Ammon's horn (tissue), 1 donor: ENCODE data around the gene ITGB2.
"Not testable (repeated sequence)": the region's sequence is repeated elsewhere in the genome, so short reads cannot be mapped to it uniquely, and the experiment has no call there.

ENCODE experiments used
- DNase-seq: peaks from one replicate; pipeline ENCODE4 v3.0.0-alpha.2; 2016; ENCODE audit warnings: low spot score

Gene ITGB2

DNA sequence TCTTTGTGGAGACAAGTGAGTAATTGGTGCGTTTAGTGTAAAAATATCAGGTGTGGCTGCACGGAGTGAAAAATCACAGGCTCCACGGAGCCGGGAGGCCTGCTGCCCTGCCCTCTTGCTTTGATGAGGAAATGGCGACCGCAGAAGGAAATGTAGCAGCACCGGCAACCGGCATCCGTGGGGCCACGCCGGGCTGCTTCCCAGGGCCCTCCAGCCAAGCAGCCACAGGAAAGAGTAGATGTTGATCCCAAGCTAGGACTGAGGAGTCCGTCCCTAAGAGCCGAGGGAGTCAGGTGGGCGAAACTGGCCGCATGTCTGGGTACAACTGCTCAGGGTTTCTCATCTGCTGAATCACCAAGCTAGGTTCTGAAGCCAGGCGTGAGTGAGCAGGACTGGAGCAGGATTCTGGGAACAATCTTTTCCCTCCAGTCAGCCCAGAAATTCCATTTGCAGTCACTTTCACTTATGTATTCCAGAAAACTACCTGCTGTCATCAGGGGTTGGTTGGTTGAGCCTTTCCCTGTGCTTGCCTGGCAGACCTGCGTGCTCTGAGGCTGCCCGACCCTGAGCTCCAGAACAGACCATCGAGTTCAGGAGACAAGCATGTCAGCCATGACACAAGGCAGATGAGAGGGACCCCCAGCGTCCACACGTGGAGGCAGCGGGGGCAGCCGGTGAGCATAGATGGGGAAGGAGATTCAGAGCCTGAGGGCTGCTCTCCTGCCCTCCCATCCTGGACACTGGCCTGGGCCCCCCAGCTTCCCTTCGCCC lies 5.8 kb upstream of the ITGB2 start:
- no peak for DNase-seq

DNA sequence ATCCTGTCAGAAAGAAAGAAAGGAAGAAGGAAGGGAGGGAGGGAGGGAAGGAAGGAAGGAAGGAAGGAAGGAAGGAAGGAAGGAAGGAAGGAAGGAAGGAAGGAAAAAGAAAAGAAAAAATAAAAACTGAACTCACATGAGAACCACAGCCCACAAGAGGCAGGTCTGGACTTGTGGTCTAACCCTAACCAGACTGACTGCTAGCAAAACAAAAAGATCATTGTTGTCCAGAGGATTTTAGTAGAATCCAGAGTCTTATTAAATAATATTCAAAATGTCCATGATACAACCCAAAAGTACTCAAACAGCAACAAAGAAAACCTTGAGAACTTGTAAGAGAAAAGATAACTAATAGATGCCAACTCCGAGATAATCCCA lies 4.7 kb upstream of the ITGB2 start:
- no peak for DNase-seq

DNA sequence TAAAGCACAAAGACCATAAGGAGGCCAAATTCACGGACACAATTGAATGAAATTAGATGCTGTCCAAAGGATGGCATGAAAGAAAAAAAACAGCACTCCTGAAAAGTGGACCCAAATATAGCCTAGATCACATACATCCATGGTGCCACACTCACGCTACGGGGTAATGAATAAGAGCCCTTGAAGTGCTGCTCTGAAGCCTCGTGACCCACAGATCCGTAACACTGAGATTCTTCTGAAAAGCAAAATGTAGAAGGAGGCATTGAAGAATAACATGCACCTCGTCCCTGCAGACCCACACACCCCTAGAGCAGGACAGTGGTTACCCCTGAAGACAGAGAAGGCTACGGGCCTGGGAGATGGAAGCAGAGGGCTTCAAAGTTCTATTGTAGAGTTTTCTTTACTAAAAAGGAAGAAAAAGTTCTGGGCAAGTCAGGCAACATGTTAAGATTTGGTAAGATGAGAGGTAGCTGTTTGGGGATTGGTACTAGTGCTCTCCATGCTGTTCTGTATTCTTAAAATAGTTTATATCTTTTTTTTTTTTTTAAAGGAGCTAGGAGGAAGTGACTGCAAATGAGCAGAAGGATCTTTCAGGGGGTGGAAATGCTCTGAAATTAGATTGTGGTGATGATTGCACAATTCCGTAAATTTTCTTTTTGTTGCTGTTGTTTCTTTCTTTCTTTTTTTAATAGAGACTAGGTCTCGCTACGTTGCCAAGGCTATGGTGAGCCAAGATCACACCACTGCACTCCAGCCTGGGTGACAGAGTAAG lies 4.1 kb upstream of the ITGB2 start:
- DNase-seq: no peak

DNA sequence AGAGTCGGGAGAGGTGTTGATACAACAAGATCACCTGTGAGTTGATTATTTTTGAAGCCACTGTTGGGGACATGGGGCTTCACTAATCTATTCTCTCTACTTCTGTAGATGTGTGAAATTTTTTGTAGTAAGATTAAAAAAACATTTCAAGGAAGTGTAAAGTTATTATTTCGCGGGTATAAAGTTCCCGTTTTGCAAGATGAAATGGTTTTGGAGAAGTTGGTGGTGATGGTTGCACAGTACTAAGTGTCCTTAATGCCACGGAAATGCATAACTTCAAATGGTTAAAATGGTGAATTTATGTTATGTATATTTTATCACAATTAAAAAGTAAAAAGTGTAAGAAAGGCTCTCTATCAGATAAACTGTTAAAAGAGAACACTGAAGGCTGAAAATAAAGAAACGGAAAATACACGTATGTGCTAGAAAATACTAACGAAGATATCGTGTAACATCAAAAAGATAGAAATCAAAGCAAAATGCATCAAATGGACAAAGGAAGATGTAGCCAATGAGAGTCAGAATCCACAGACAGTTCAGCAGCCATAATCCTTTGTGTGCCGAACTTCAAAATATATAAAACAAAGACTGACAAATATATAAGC lies 2.9 kb upstream of the ITGB2 start:
- DNase-seq: no peak

DNA sequence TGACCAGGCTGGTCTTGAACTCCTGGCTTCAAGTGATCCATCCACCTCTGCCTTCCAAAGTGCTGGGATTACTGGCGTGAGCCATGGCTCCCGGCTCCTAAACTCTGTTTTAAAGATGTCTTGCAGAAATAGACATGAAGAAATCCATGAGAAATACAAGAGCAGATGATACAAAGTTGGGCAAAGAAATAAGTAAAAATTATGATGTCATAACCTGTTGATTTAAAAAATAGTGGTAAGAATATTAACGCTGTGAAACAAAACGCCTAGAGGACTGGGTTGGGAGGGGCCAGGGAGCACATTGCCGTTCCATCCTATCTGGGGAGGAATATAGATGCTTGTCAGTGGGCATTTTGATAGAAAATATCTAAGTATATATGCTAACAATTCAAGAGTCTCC lies 1.2 kb upstream of the ITGB2 start:
- no peak for DNase-seq

DNA sequence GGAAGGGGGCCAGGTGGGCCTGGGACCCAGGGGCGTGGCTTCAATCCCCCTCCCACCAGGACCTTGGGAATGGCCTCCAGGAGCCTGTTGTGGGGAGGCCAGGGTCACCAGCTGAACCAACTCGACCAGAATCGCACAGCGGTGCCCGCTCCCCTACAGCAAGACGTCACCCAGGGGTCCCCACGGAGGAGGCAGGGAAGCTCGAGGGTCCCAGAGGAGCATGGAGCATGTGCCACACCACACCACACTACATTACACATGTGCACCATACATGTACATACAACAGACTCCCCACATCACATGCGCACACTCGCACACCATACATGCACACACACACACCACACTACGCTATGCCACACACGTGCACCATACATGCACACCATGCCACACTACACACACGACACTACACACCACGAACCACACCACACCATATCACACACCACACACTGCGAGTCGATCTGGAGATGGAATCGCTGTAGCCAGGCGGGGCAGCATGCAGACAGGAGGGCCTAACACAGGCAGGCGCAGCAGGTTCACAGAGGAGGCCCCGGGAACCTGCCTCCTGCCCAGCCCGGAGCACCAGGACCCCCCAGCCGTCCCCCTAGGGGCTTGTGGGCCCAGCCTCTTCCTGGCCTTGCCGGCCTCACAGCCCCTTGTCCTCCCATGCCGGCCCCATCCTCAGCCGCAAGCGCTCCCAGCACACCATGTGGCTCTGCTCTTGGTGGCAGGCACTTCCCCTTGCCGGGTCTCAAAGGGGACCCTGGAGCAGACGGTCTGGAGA lies 596 bp downstream of the ITGB2 start:
- DNase-seq: no peak

DNA sequence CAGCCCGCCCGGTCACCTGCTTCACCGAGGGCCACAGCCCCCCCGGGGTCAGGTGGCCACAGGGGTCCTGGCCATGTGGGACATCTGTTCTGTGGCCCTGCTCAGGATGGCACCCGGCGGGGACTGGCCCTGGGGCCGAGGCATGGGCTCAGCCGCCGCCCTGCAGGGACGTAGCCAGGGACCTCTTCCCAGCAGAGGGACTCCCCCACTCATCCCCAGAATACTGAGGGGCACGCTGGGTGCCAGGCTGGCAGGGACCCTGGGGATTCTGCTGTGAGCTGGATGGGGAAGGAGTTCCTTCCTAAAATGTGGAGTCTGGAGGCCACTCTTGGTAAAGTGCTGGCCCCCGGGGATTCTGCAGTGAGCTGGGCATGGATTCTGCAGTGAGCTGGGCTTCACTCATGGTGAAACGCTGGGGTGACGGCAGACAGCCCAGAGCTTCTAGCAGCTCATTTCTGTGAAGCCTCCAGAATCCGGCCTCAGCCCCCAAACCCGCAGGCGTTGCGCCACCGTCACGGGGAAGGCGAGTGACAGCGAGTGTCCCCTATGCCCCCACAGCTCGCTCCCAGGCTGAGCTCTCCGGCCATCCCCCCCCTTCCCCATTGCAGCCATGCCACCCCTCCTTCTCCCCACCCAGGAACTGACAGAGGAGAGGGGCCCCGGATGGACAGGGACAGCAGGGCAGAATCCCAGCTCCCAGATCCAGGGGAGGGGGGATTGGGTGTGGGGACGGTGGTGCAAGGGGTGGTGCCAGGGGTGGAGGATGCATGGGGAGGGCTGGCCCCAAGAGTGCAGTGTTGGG lies 1.4 kb downstream of the ITGB2 start:
- DNase-seq: peak; percentile 32

DNA sequence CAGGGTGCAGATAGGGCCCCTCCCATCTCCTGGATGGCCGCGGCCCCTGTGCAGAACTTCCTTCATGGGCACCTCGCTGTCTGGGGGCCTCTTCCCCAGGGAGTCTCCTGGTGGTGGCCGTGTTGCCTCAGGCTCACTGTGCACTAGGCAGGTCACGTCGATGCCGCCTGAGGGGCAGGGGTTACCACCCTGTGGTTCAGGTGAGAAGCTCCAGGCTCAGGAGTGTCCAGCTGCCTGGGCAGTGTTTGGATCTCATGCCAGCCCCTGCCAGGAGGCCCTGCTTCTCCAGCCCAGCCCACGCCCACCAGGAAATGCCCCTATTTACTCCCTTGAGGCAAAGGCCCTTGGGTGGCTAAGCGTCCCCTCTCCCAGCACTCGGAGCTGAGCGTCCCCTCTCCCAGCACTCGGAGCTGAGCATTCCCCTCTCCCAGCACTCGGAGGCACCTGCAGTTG lies 2.1 kb downstream of the ITGB2 start:
- no peak for DNase-seq

DNA sequence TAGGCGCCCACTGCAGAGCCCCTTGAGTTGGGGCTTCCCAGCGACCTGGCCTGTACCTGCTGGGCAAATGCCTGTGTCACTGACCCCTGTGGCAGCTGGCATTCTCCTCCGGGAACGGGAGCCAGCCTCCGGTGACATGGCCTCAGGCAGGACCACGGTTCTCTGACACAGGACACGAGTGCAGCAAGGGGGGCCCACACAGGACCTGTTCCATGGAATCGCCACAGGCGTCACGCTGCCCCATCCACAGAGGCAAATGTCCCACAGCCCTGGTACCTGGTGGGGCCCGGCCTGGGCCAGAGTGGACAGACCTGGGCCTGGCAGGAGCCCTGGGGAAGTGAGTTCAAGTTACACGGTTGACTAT lies 2.6 kb downstream of the ITGB2 start:
- no peak for DNase-seq

DNA sequence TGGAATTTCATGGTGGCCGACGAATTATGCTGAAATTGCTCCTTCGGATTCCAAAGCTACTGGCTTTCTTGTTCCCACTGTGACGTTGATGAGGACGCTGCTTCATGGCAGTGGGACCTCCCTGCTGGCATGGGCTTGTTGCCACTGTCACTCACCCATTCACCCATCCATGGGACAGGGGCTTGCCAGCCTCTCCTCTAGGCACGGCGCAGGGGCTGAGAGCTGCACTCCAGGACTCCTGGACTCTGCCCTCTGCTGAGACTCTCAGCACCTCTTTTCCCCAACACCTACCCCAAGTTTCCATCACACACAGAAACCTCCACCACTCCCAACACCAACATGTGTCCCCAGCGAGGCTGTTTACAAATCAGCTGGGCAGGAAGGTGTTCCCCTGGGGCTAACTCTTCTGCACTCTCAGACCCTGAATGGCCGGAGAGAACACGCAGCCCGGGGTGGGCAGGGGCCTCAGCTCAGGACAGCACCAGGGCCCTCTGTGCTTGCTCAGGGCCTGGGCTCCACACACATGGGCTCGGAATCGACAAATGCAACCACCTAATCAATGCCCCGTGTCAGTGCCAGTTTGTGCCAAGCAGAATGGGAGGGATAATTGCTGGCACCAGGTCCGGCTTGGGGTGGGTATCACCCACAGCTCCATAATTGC lies 3.1 kb downstream of the ITGB2 start:
- DNase-seq: no peak

DNA sequence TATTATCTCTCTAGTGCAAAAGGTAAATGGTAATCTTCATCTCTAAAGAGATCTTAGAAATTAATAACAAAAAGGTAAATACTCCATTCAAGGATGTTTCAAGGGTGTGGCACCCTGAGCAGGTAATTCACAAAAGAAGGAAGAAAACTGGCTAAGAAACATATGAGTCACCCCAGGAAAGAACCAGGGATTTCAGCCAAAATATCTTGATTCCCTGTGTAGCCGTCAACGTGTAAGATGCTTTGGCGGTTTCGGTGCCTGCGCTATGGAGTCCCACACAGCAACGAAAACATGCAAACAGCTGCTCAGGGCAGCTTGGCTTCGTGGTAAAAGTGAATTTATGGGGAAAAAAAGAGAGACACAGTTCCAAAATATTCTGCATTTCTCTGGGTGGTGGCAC lies 3.7 kb downstream of the ITGB2 start:
- DNase-seq: no peak

DNA sequence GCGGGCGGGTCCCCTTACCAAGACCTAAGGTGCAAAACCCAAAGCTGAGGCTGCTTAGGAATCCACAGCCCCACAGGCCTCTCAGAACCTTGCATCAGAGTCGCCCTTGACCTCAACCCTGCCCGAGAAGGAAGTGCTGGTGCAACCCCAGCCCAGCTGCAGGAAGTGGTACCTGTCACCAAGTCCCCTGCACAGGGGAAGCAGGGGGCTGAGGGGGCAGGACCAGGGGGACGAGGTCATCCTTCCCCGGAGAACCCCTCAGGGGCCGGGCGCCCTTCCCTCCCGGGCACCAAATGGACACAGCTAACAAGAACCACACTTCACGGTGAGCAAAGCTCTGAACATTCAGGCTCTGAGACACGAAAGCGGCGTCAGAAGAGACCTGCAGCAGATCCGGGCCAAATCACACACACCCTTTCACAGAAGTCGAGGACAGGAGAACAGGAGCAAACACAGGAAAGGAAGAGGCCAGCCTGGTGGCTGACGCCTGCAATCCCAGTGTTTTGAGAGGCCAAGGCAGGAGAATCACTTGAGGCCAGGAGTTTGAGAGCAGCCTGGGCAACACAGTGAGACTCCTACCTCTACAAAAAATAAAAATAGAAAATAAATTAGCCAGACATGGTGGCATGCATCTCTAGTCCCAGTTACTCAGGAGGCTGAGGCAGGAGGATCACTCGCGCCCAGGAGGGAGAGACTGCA lies 6.4 kb downstream of the ITGB2 start:
- no peak for DNase-seq

DNA sequence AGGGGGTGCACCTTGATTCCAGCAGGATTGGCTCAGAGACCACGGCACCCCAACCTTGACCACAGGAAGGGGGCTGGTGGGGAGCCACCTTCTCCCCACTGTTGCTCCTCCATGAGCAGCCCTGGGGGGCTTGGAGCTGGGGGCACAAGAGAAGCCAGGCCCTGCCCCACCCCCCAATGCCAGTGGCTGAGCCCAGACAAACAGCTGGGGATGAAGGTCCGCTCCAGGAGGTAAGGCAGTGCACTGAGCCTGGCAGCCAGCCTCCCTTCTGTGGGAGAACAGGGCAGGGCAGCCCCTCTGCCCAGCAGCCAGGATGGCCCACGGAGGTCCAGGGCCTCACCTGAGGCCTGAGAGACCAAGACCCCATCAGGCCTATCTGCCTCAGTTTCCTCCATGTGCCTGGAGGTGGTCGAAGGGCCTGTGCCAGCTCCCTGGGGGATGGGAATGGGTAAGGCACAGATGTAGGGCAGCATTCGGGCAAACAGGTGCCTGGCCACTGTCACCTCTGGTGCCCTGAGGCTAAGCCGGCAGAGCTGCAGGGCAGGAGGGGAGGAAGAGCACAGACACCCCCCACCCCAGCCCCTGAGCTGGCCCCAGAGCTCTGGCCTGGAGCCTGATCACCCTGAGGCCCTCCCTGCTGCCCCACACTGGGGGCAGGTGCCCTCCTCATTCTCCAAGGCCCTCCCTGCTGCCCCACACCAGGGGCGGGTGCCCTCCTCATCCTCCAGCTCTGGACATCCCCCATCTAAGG lies 7.1 kb downstream of the ITGB2 start:
- DNase-seq: no peak

DNA sequence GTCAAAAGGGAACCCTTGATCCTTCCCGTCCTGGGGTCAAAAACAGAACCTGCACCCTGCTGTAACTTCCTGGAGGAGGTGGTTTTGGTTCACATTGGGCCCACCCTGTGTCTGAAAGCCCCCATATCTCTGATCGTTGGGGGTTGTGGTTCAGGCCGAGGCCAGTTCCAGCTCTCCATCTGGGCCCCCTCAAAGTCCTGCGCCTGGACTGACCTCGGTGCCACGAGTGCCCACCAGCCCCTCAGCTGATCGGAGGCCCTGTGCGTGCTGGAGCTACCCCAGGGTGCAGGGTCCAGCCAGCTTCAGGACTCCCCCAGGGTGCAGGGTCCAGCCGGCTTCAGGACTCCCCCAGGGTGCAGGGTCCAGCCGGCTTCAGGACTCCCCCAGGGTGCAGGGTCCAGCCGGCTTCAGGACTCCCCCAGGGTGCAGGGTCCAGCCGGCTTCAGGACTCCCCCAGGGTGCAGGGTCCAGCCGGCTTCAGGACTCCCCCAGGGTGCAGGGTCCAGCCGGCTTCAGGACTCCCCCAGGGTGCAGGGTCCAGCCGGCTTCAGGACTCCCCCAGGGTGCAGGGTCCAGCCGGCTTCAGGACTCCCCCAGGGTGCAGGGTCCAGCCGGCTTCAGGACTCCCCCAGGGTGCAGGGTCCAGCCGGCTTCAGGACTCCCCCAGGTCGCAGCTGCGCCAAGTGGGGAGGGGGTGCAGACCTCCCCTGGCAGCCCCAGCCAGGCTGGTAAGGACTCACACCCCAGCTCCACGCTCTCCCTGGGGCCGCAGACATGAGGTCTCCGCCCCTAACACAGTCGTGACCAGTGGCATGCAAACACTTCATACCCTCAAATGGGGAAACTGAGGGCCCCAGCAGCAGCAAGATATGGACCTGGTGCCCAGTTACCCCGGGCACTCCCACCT lies 7.9 kb downstream of the ITGB2 start:
- DNase-seq: not testable (repeated sequence)

DNA sequence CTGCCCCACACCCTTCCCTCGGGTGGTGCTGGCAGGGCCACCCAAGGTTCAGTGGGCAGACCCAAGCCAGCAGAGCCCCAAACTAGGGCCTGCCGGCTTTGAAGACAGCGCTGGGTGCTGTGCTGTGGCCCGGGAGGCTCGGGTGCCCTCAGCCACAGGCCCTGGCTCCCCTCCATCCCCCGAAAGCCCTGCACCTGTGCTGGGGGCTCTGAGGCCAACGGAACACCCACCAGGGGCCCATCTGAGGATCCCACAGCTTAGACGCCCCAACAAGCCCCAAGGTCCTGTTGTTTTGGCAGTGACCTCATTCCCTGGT lies 8.6 kb downstream of the ITGB2 start:
- DNase-seq: no peak

DNA sequence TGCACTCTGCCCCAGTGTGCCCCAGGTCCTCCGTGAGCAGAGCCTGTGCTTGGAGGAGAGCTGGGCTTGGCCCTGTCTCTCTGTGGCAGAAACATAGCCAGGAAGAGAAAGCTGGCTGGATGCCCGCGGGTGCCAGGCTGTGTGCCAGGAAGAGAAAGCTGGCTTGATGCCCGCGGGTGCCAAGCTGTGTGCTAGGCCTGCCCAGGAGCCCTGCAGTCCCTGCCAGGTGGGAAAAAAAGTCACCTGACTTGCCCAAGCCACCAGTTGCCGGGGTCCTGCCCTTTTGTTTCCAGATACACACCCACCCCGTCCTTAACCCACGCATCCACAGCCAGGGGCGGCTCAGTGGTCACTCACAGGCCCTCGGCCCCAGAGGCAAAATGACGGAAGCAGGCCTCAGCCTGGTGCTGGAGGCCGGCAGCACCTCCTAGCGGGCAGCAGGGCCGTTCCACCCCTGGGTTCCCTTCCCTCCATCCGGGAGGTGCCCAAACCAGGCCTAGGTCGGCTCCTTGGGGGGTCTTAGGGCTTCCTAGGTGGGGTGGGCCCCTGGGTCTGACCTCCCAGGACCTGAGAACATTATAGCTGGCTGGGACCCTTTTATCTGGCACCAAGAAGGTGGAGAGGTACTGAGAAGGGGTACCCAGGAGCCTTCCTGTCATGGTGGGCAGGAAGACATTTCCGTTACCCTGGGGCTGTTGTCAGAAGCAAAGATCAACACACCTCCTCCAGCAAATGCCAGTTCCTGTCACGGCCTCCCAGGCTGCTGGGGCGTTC lies 9.1 kb downstream of the ITGB2 start:
- peak; percentile 78 for DNase-seq

DNA sequence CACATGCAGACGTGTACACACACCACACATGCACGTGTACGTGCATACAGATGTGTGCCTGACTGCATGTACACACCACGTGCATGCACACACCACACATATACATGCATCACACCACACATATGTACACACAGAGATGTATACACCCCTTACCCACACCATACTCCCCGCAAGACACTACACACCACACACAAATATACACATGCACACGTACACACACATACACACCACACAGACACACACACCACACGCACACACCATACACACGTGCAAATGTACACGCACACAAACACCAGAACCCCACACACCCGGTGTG lies 9.7 kb downstream of the ITGB2 start:
- DNase-seq: no peak
